K562 (cell line): Measurements from ENCODE around the gene MFAP3. TPM values are rescaled to one million over a fixed set of nuclear protein-coding genes. Genes with fewer than 3 reads are reported as not detected.

Experiments used
- CAMTA2 ChIP-seq: fragments of 250-450 bp; sonication (Bioruptor Pico); conservative IDR thresholded peaks from 2 replicates; pipeline ENCODE4 v1.5.1; 2022
- ELF4 ChIP-seq: fragments of 450-650 bp; formaldehyde crosslinking; IDR thresholded peaks from 2 replicates; pipeline ENCODE4 v1.4.0; 2022; ENCODE audit warnings: missing genetic modification characterization
- ESRRA ChIP-seq: fragments of 450-650 bp; IDR thresholded peaks from 2 replicates; pipeline ENCODE4 v1.6.1; 2014; ENCODE audit warnings: low read depth, mild to moderate bottlenecking, moderate library complexity, borderline replicate concordance
- ETV6 ChIP-seq, 3 experiments: fragments of 150-350 bp in 1 of 3; sonication (generic) in 1 of 3; formaldehyde crosslinking in 1 of 3; IDR thresholded peaks; 2 replicates each; pipeline versions ENCODE4 v1.6.1 to v1.8.0; 2014 to 2022; ENCODE audit warnings: borderline replicate concordance in 2 of 3, low read depth in 2 of 3, antibody characterized with exemption in 1 of 3, low read length in 1 of 3, mild to moderate bottlenecking in 1 of 3, missing genetic modification reagents in 1 of 3
- FIP1L1 ChIP-seq: fragments of 200-400 bp; formaldehyde crosslinking; IDR thresholded peaks from 2 replicates; pipeline ENCODE4 v1.6.1; 2018; ENCODE audit warnings: mild to moderate bottlenecking, low read depth, low read length; ENCODE audit not compliant: poor library complexity, severe bottlenecking
- FOXJ3 ChIP-seq: sonication (generic); formaldehyde crosslinking; IDR thresholded peaks from 2 replicates; pipeline ENCODE4 v1.4.0; 2020; ENCODE audit warnings: mild to moderate bottlenecking, missing genetic modification reagents
- FOXO4 ChIP-seq: fragments of 450-650 bp; formaldehyde crosslinking; IDR thresholded peaks from 2 replicates; pipeline ENCODE4 v1.4.0; 2020; ENCODE audit warnings: mild to moderate bottlenecking, moderate library complexity
- MBD2 ChIP-seq: sonication (generic); IDR thresholded peaks from 2 replicates; pipeline ENCODE4 v1.6.1; 2016; ENCODE audit warnings: low read depth, borderline replicate concordance
- RBM34 ChIP-seq: fragments of 200-400 bp; formaldehyde crosslinking; IDR thresholded peaks from 2 replicates; pipeline ENCODE4 v1.6.1; 2018; ENCODE audit warnings: low read length, borderline replicate concordance; ENCODE audit not compliant: insufficient read depth
- SMAD1 ChIP-seq: fragments of 150-350 bp; IDR thresholded peaks from 2 replicates; pipeline ENCODE4 v1.6.1; 2014; ENCODE audit warnings: low read length, low read depth; ENCODE audit not compliant: partially characterized antibody
- TARDBP ChIP-seq: fragments of 450-650 bp; IDR thresholded peaks from 2 replicates; pipeline ENCODE4 v1.6.1; 2016
- TEAD2 ChIP-seq: fragments of 450-650 bp; IDR thresholded peaks from 2 replicates; pipeline ENCODE4 v1.6.1; 2016; ENCODE audit warnings: missing genetic modification characterization, control low read depth, missing compliant biosample characterization
- THRA ChIP-seq: fragments of 450-650 bp; IDR thresholded peaks from 2 replicates; pipeline ENCODE4 v1.6.1; 2017; ENCODE audit warnings: mild to moderate bottlenecking, moderate library complexity
- XRCC4 ChIP-seq: IDR thresholded peaks from one replicate; pipeline ENCODE4 v1.6.1; 2011; ENCODE audit not compliant: insufficient read depth, insufficient read length; ENCODE audit errors: extremely low read depth
- ZBTB26 ChIP-seq: fragments of 450-650 bp; formaldehyde crosslinking; IDR thresholded peaks from 2 replicates; pipeline ENCODE4 v1.4.0; 2022; ENCODE audit warnings: missing genetic modification characterization
- ZC3H11A ChIP-seq: IDR thresholded peaks from 2 replicates; pipeline ENCODE4 v1.6.1; 2012; ENCODE audit warnings: low read depth, low read length, improper control_type of control experiment
- ZFP36 ChIP-seq: fragments of 150-350 bp; IDR thresholded peaks from 2 replicates; pipeline ENCODE4 v1.6.1; 2018; ENCODE audit warnings: low read length, low read depth; ENCODE audit not compliant: partially characterized antibody
- ZNF232 ChIP-seq: sonication (generic); formaldehyde crosslinking; IDR thresholded peaks from 2 replicates; pipeline ENCODE4 v1.8.0; 2022; ENCODE audit warnings: mild to moderate bottlenecking, missing genetic modification reagents
- ZNF253 ChIP-seq: fragments of 250-450 bp; sonication (Bioruptor Pico); conservative IDR thresholded peaks from 2 replicates; pipeline ENCODE4 v1.6.1; 2021; ENCODE audit warnings: mild to moderate bottlenecking
- ZNF696 ChIP-seq: fragments of 250-450 bp; sonication (Bioruptor Pico); conservative IDR thresholded peaks from 2 replicates; pipeline ENCODE4 v1.4.0; 2020; ENCODE audit warnings: mild to moderate bottlenecking, moderate library complexity
- ZNF76 ChIP-seq: fragments of 250-450 bp; sonication (Bioruptor Pico); IDR thresholded peaks from 2 replicates; pipeline ENCODE4 v1.4.0; 2020; ENCODE audit warnings: mild to moderate bottlenecking, moderate library complexity, borderline replicate concordance
- polyA plus RNA-seq, 8 experiments: library from polyadenylated mRNA; depleted of rRNA in 4 of 8; stranded (reverse) in 5 of 8; unstranded in 3 of 8; fragments of >200 nt; fragmentation: Nextera tagmentation in 2 of 8; fragmentation: Illumina TruSeq in 1 of 8; extraction: Ambion mirVana in 2 of 8; extraction: Trizol in 1 of 8; gene quantifications; 2 replicates each; pipeline versions ENCODE4 v1.2.1 to v1.2.3, GENCODE V29; 2011 to 2014; ENCODE audit warnings: inconsistent platforms in 1 of 8, missing spikeins in 1 of 8
- total RNA-seq, 7 experiments: library from RNA; depleted of rRNA in 6 of 7; stranded (reverse); fragments of >200 nt in 6 of 7; fragmentation: Illumina TruSeq in 2 of 7; extraction: Trizol in 2 of 7; gene quantifications; 2 replicates each; pipeline versions ENCODE4 v1.2.1 to v1.2.3, GENCODE V29; 2011 to 2021; ENCODE audit warnings: low replicate concordance in 1 of 7
- TF ChIP-seq, protein P1 (sequence below): fragments of 250-450 bp; sonication (Bioruptor Pico); IDR thresholded peaks from 2 replicates; pipeline ENCODE4 v1.5.0; 2020; ENCODE audit warnings: mild to moderate bottlenecking, borderline replicate concordance

MFAP3 gene
- total and polyA plus RNA-seq, 9 of the 15 experiments (the other 6 are each of a cell fraction or from before 2014, with no cell fraction given) = 9.5 to 39.1 (median 20.7) TPM

- TF ChIP-seq ELF4 (CRISPR knock-in tag) = no peak
- no peak for TF ChIP-seq FOXO4 (CRISPR knock-in tag)
- TF ChIP-seq TEAD2 (tag) = no peak
- no peak for TF ChIP-seq FIP1L1
- TF ChIP-seq ESRRA = peak; percentile 52; the same call in 1 of the 2 replicates
- TF ChIP-seq ZNF253 = no peak
- TF ChIP-seq ZFP36 = no peak
- no peak for TF ChIP-seq ZNF76 (CRISPR knock-in tag)
- 0 out of 4 replicates have a peak, but pooled peaks of 1 of the 2 experiments have one; percentile 27 for TF ChIP-seq ETV6 (IDR thresholded peaks at IDR 0.05; ENCODE audit: borderline replicate concordance in 1 of 2, low read depth in 2 of 2, low read length in 1 of 2)
- TF ChIP-seq ETV6 (CRISPR knock-in tag; IDR thresholded peaks at IDR 0.05; ENCODE audit: borderline replicate concordance) = peak; percentile 84; the same call in 1 of the 2 replicates
- TF ChIP-seq MBD2 = peak; percentile 82; the same call in 1 of the 2 replicates
- TF ChIP-seq RBM34 = no peak
- no peak for TF ChIP-seq ZNF696 (CRISPR knock-in tag)
- TF ChIP-seq, protein P1, sequence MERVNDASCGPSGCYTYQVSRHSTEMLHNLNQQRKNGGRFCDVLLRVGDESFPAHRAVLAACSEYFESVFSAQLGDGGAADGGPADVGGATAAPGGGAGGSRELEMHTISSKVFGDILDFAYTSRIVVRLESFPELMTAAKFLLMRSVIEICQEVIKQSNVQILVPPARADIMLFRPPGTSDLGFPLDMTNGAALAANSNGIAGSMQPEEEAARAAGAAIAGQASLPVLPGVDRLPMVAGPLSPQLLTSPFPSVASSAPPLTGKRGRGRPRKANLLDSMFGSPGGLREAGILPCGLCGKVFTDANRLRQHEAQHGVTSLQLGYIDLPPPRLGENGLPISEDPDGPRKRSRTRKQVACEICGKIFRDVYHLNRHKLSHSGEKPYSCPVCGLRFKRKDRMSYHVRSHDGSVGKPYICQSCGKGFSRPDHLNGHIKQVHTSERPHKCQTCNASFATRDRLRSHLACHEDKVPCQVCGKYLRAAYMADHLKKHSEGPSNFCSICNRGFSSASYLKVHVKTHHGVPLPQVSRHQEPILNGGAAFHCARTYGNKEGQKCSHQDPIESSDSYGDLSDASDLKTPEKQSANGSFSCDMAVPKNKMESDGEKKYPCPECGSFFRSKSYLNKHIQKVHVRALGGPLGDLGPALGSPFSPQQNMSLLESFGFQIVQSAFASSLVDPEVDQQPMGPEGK (CRISPR knock-in tag) = no peak
- TF ChIP-seq SMAD1 = peak; percentile 67
- TF ChIP-seq TARDBP = no peak
- no peak for TF ChIP-seq XRCC4
- TF ChIP-seq FOXJ3 = no peak
- TF ChIP-seq ZC3H11A = no peak
- TF ChIP-seq THRA = no peak
- TF ChIP-seq ZBTB26 (CRISPR knock-in tag) = no peak
- TF ChIP-seq CAMTA2 (CRISPR knock-in tag) = no peak
- TF ChIP-seq ZNF232 (CRISPR knock-in tag) = 0 out of 2 replicates have a peak, but pooled peaks have one; percentile 50
These were observed at the start of gene MFAP3, which contains the start of gene FAM114A2 (continued) for GRCh38 chr5:154038707-154039457.
